ENCODE results near the gene PEG3. TPM values are rescaled to one million over a fixed set of nuclear protein-coding genes. Genes with fewer than 3 reads are reported as not detected.

Gene PEG3
- total RNA-seq, 1 donor from 2014 or later: 7.9 TPM

GRCh38 chr19:56841193-56841543, 642 bp upstream of the PEG3 start:
- ATAC-seq (no peak), DNase-seq (ENCODE audit: missing footprints) (no peak)
- intact Hi-C loops (cut with DNase I): no loop called here

GRCh38 chr19:56839652-56840450, 675 bp downstream of the PEG3 start:
- intact Hi-C loops (cut with DNase I): loop anchor here (2.0 kb wide), 1 partner anchor 169 kb away; the partner anchor contains the start of gene ZNF835
- ATAC-seq (peak; percentile 76), DNase-seq (ENCODE audit: missing footprints) (peak; percentile 95)

GRCh38 chr19:56838909-56839651, 1.4 kb downstream of the PEG3 start:
- peak; percentile 71 for ATAC-seq
- DNase-seq (ENCODE audit: missing footprints): peak; percentile 96
- intact Hi-C loops (cut with DNase I): loop anchor here (2.0 kb wide), 1 partner anchor 168 kb away; the partner anchor contains the start of gene ZNF835

- DNase-seq (ENCODE audit: missing footprints) (peak; percentile 83), ATAC-seq (peak; percentile 31)
- intact Hi-C loops (cut with DNase I): loop anchor here (2.0 kb wide), 1 partner anchor 167 kb away; the partner anchor contains the start of gene ZNF835
These were observed 2.3 kb downstream of the PEG3 start for GRCh38 chr19:56838024-56838908.

GRCh38 chr19:56837492-56838023, 3.0 kb downstream of the PEG3 start:
- intact Hi-C loops (cut with DNase I): loop anchor here (2.0 kb wide), 1 partner anchor 167 kb away; the partner anchor contains the start of gene ZNF835
- peak; percentile 32 for ATAC-seq
- peak; percentile 86 for DNase-seq (ENCODE audit: missing footprints)

- DNase-seq (ENCODE audit: missing footprints): no peak
- intact Hi-C loops (cut with DNase I): no loop called here
- no peak for ATAC-seq
These were observed 3.5 kb downstream of the PEG3 start for GRCh38 chr19:56837004-56837403.

- intact Hi-C loops (cut with DNase I): no loop called here
- DNase-seq (ENCODE audit: missing footprints) (no peak), ATAC-seq (no peak)
These were observed 4.5 kb downstream of the PEG3 start for GRCh38 chr19:56836059-56836458.

- intact Hi-C loops (cut with DNase I): no loop called here
- DNase-seq (ENCODE audit: missing footprints) (no peak), ATAC-seq (no peak)
These were observed 5.1 kb downstream of the PEG3 start for GRCh38 chr19:56835401-56835800.

- ATAC-seq: no peak
- no peak for DNase-seq (ENCODE audit: missing footprints)
- intact Hi-C loops (cut with DNase I): loop anchor here (5.0 kb wide), 1 partner anchor 87 kb away; no protein-coding TSS in a partner anchor
These were observed 5.8 kb downstream of the PEG3 start for GRCh38 chr19:56834564-56835375.

- DNase-seq (ENCODE audit: missing footprints) (no peak), ATAC-seq (no peak)
- intact Hi-C loops (cut with DNase I): loop anchor here (5.0 kb wide), 1 partner anchor 85 kb away; no protein-coding TSS in a partner anchor
These were observed 8.1 kb downstream of the PEG3 start for GRCh38 chr19:56832352-56832928.

GRCh38 chr19:56831255-56831654, 9.3 kb downstream of the PEG3 start:
- intact Hi-C loops (cut with DNase I): loop anchor here (5.0 kb wide), 1 partner anchor 84 kb away; no protein-coding TSS in a partner anchor
- no peak for ATAC-seq
- DNase-seq (ENCODE audit: missing footprints): no peak

GRCh38 chr19:56829596-56829995, 10.9 kb downstream of the PEG3 start:
- intact Hi-C loops (cut with DNase I): no loop called here

GRCh38 chr19:56827708-56828107, 12.8 kb downstream of the PEG3 start:
- ATAC-seq: no peak
- DNase-seq (ENCODE audit: missing footprints): no peak
- intact Hi-C loops (cut with DNase I): no loop called here

More at GRCh38 chr19:56829596-56829995, 10.9 kb downstream of the PEG3 start:
- ATAC-seq: no peak
- no peak for DNase-seq (ENCODE audit: missing footprints)

- DNase-seq (ENCODE audit: missing footprints) (no peak), ATAC-seq (no peak)
- intact Hi-C loops (cut with DNase I): no loop called here
These were observed 16.6 kb downstream of the PEG3 start for GRCh38 chr19:56823956-56824355.

- ATAC-seq: no peak
- intact Hi-C loops (cut with DNase I): no loop called here
- no peak for DNase-seq (ENCODE audit: missing footprints)
These were observed 17.1 kb downstream of the PEG3 start for GRCh38 chr19:56823417-56823816.

- ATAC-seq (no peak), DNase-seq (ENCODE audit: missing footprints) (no peak)
- intact Hi-C loops (cut with DNase I): no loop called here
These were observed 17.8 kb downstream of the PEG3 start for GRCh38 chr19:56822755-56823154.

GRCh38 chr19:56821675-56822074, 18.9 kb downstream of the PEG3 start:
- intact Hi-C loops (cut with DNase I): no loop called here
- ATAC-seq: no peak
- DNase-seq (ENCODE audit: missing footprints): no peak

Data from Right ventricle myocardium inferior (tissue), 1 donor.